Calu3 (cell line): ENCODE data around the gene ODR4. TPM values are rescaled to one million over a fixed set of nuclear protein-coding genes. Genes with fewer than 3 reads are reported as not detected.

Experiments
- BruUV-seq: library from RNA; stranded (reverse); fragments of 400-500 nt; replicated peaks from 2 replicates; lab custom pipeline; 2021; lab: Mats Ljungman, UMichigan
- CTCF ChIA-PET: fragments of 300-600 bp; sonication (Branson Sonifier 250); formaldehyde crosslinking; loops from one replicate; lab custom pipeline; 2022; ENCODE audit warnings: antibody characterized with exemption; lab: Charles Lee
- DNase-seq: peaks from one replicate; pipeline ENCODE4 v3.0.0; 2022
- H3K27ac Mint-ChIP-seq: one replicate; pipeline ENCODE4 v1.8.0; 2022; ENCODE audit warnings: mixed read lengths; ENCODE audit not compliant: unreplicated experiment
- H3K27me3 Mint-ChIP-seq: one replicate; pipeline ENCODE4 v1.8.0; 2022; ENCODE audit warnings: mixed read lengths; ENCODE audit not compliant: unreplicated experiment
- H3K36me3 Mint-ChIP-seq: one replicate; pipeline ENCODE4 v1.8.0; 2022; ENCODE audit warnings: mild to moderate bottlenecking, moderate library complexity, mixed read lengths; ENCODE audit not compliant: insufficient read depth, unreplicated experiment
- H3K4me1 Mint-ChIP-seq: one replicate; pipeline ENCODE4 v1.8.0; 2022; ENCODE audit warnings: mild to moderate bottlenecking, low read depth, mixed read lengths; ENCODE audit not compliant: unreplicated experiment
- H3K4me3 Mint-ChIP-seq: one replicate; pipeline ENCODE4 v1.8.0; 2022; ENCODE audit warnings: mild to moderate bottlenecking, low read depth, moderate library complexity, mixed read lengths; ENCODE audit not compliant: unreplicated experiment
- H3K9me3 Mint-ChIP-seq: one replicate; pipeline ENCODE4 v1.8.0; 2022; ENCODE audit warnings: low read depth, mixed read lengths; ENCODE audit not compliant: unreplicated experiment
- intact Hi-C: fragments of 100-400 bp; cut with micrococcal nuclease; formaldehyde crosslinking; loops from one replicate; pipeline ENCODE4 v1.10.0; 2022; ENCODE audit not compliant: unreplicated experiment
- total RNA-seq: library from RNA; stranded (reverse); gene quantifications from 2 replicates; pipeline ENCODE4 v1.2.3, GENCODE V29; 2022
- TF ChIP-seq, protein P1 (sequence below): fragments of 200-600 bp; IDR thresholded peaks from one replicate; pipeline ENCODE4 v1.8.0; 2022; ENCODE audit warnings: antibody characterized with exemption; ENCODE audit not compliant: unreplicated experiment

Gene ODR4
- total RNA-seq, 1 experiment from 2014 or later, result 29.6 TPM

DNA sequence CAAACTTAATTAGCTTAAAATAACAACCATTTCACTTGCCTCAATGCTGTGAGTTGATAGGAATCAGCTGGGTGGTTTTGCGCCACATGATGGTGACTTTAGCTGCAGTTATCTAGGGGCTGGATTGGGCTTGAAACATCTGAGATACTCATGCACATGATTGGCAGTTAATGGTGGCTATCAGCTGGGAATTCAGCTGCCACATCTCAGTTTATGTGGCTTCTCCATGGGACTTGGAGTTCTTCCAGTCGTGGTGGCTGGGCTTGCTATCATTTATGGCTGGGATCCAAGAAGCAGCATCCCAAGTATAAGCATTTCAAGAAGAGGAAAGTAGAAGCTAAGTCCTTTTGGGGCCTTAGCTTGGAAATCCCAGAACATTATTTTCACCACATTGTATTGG, 48.9 kb downstream of the ODR4 start:
- intact Hi-C loops, result no loop called here
- CTCF ChIA-PET, result interaction anchor here (0.6 kb wide), 1 partner anchor 598 kb away, joined by 3 read pairs; no protein-coding TSS in a partner anchor
- no peaks in the 10 kb centered on the region for H3K27me3 Mint-ChIP-seq
- peaks cover under 1% of the 10 kb centered on the region for H3K36me3 Mint-ChIP-seq
- BruUV-seq, result no TSS peak
- no peak overlapping the region for H3K27ac Mint-ChIP-seq
- H3K9me3 Mint-ChIP-seq, result no peaks in the 10 kb centered on the region
- H3K4me3 Mint-ChIP-seq, result no peak overlapping the region
- no peak for DNase-seq
- TF ChIP-seq, protein P1, sequence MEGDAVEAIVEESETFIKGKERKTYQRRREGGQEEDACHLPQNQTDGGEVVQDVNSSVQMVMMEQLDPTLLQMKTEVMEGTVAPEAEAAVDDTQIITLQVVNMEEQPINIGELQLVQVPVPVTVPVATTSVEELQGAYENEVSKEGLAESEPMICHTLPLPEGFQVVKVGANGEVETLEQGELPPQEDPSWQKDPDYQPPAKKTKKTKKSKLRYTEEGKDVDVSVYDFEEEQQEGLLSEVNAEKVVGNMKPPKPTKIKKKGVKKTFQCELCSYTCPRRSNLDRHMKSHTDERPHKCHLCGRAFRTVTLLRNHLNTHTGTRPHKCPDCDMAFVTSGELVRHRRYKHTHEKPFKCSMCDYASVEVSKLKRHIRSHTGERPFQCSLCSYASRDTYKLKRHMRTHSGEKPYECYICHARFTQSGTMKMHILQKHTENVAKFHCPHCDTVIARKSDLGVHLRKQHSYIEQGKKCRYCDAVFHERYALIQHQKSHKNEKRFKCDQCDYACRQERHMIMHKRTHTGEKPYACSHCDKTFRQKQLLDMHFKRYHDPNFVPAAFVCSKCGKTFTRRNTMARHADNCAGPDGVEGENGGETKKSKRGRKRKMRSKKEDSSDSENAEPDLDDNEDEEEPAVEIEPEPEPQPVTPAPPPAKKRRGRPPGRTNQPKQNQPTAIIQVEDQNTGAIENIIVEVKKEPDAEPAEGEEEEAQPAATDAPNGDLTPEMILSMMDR, result no peak
- H3K4me1 Mint-ChIP-seq, result no peaks in the 10 kb centered on the region

GRCh38 chr1:186426118-186426517, 50.5 kb downstream of the ODR4 start:
- intact Hi-C loops, result no loop called here
- CTCF ChIA-PET, result no interaction called here

DNA sequence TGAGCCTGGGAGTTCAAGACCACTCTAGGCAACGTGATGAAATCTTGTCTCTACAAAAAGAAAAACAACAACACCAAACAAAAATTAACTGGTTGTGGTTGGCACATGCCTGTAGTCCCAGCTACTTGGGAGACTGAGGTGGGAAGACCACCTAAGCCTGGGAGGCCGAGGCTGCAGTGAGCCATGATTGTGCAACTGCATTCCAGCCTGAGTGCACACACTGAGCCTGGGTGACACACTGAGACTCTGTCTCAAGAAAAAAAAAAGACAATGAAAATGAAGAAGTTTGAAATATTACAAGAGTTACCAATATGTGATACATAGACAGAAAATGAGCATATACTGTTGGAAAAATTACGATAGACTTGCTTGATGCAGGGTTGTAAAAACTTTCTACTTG, 53.4 kb downstream of the ODR4 start:
- Mint-ChIP-seq H3K4me3 (no peak overlapping the region), H3K9me3 (no peaks in the 10 kb centered on the region), H3K27me3 (no peaks in the 10 kb centered on the region), H3K4me1 (no peaks in the 10 kb centered on the region), H3K27ac (no peak overlapping the region), H3K36me3 (no peaks in the 10 kb centered on the region)
- BruUV-seq, result no TSS peak
- intact Hi-C loops, result no loop called here
- CTCF ChIA-PET, result no interaction called here
- DNase-seq, result no peak
- TF ChIP-seq, protein P1, result no peak

More at GRCh38 chr1:186426118-186426517, 50.5 kb downstream of the ODR4 start:
- Mint-ChIP-seq H3K27me3 (no peaks in the 10 kb centered on the region), H3K4me1 (no peaks in the 10 kb centered on the region), H3K9me3 (no peaks in the 10 kb centered on the region), H3K27ac (no peak overlapping the region), H3K36me3 (no peaks in the 10 kb centered on the region), H3K4me3 (no peak overlapping the region)
- DNase-seq, result no peak
- TF ChIP-seq, protein P1, result no peak
- BruUV-seq, result no TSS peak

DNA sequence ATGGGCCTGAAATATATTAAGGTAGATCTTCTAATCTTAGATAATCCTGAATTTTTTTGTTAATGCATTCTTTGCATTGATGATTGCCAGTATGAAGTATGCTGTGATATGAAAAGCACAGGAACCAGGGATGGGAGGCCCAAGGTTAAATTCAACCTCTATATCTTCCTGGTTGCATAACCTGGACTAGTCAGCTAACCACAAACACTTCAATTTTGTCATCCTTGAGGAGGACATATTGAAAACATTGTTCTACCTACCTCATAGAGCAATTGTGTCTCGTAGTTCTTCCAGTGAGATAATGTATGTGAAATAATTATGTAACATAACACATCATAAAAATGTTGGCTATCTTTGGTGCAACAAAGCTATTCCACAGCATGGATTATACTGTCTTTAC, 59.7 kb downstream of the ODR4 start:
- no peaks in the 10 kb centered on the region for H3K9me3 Mint-ChIP-seq
- no peak overlapping the region for H3K27ac Mint-ChIP-seq
- intact Hi-C loops, result no loop called here
- no peak for DNase-seq
- no peaks in the 10 kb centered on the region for H3K36me3 Mint-ChIP-seq
- H3K4me3 Mint-ChIP-seq, result no peak overlapping the region
- H3K27me3 Mint-ChIP-seq, result no peaks in the 10 kb centered on the region
- TF ChIP-seq, protein P1, result no peak
- BruUV-seq, result no TSS peak
- H3K4me1 Mint-ChIP-seq, result no peaks in the 10 kb centered on the region
- CTCF ChIA-PET, result interaction anchor here (0.6 to 1.7 kb wide), 2 partner anchors 18 to 60 kb away, joined by 4 to 6 read pairs; partner anchors contain the start of gene TPR
